Prostate gland (tissue), 2 donors: ENCODE results near the gene RAET1E.

Source experiments
- CTCF ChIP-seq, 4 experiments: fragments of 200-600 bp in 2 of 4; fragments of 450-650 bp in 2 of 4; sonication (generic) in 2 of 4; IDR thresholded peaks; 1 replicate in 3 of 4; 2 replicates in 1 of 4; pipeline ENCODE4 v1.5.1; 2016 to 2019; ENCODE audit warnings: antibody characterized with exemption in 4 of 4, mild to moderate bottlenecking in 2 of 4, moderate library complexity in 2 of 4
- POLR2A ChIP-seq: fragments of 450-650 bp; IDR thresholded peaks from one replicate; pipeline ENCODE4 v1.6.1; 2016; ENCODE audit warnings: antibody characterized with exemption, mild to moderate bottlenecking
- POLR2AphosphoS5 ChIP-seq: sonication (generic); formaldehyde crosslinking; IDR thresholded peaks from one replicate; pipeline ENCODE4 v1.6.1; 2017; ENCODE audit warnings: antibody characterized with exemption

GRCh38 chr6:149860834-149861602 lies 36.9 kb downstream of the RAET1E start:
- TF ChIP-seq POLR2AphosphoS5 (no peak), CTCF (IDR thresholded peaks at IDR 0.05) (no peak), POLR2A (no peak)
